ENCODE data around the gene ZNF598. TPM values are rescaled to one million over a fixed set of nuclear protein-coding genes. Genes with fewer than 3 reads are reported as not detected.

Gene ZNF598
- total and polyA plus RNA-seq, 2 experiments from 2014 or later, result 8.5 to 48.6 TPM

DNA sequence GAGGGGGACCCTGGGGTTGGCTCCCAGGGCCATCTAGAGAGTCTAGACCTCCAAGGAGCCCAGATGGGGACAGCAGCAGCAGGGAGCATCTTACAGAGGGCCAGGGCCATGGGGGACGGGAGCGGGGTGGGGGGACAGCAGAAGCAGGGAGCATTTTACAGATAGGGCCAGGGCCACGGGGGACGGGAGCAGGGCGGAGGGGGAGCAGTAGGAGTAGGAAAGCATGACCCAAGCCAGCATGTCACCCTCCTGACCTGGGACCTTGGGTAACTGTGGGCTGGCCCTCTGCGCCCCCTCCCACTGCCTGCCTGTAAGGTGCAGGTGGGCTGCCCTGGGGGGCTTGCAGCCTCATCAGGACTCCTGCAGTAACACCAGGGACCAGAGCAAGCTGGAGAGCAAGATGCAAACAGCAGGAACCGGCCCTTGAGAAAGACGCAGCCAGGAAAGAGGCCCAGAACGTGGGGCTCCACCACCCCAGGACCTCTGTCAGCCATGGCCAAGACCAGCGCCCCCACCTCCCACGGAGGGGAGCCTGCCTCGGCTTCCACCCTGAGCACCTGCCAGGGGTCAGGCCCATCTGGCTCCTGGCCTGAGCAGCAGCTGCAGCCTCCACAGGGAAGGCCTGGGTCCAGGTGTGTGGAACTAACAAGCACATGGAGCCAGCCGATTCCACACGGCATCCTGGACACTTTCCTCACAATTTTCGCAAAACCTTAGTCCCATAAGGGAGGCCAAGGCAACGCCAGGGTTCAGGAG lies 2.4 kb downstream of the ZNF598 start:
- peak overlapping the region; percentile 91; the same call in 1 of the 2 replicates for H3K4me3 ChIP-seq
- DNase-seq (ENCODE audit: low spot score) (no peak), ATAC-seq (no peak)
- TF ChIP-seq EZH2 (IDR thresholded peaks at IDR 0.05; ENCODE audit: low read depth, unreplicated experiment) (no peak), ZNF331 (CRISPR knock-in tag; IDR thresholded peaks at IDR 0.05; ENCODE audit: low read depth) (no peak), ZNF114 (CRISPR knock-in tag; IDR thresholded peaks at IDR 0.05) (no peak), ZNF462 (CRISPR knock-in tag; IDR thresholded peaks at IDR 0.05) (no peak), CTCF (conservative IDR thresholded peaks at IDR 0.05; ENCODE audit: low read depth in 2 of 2) (no peak), STAT1 (IDR thresholded peaks at IDR 0.05; ENCODE audit: unreplicated experiment) (no peak), CREB1 (CRISPR knock-in tag; IDR thresholded peaks at IDR 0.05; ENCODE audit: low read depth) (no peak), NANOG (IDR thresholded peaks at IDR 0.05; ENCODE audit: borderline replicate concordance) (no peak), EZH2phosphoT487 (IDR thresholded peaks at IDR 0.05; ENCODE audit: unreplicated experiment) (no peak), JUNB (IDR thresholded peaks at IDR 0.05; ENCODE audit: unreplicated experiment) (no peak), POLR2AphosphoS5 (IDR thresholded peaks at IDR 0.05; ENCODE audit: low read depth) (no peak), ETS1 (IDR thresholded peaks at IDR 0.05) (no peak)
- TF ChIP-seq, protein P1, sequence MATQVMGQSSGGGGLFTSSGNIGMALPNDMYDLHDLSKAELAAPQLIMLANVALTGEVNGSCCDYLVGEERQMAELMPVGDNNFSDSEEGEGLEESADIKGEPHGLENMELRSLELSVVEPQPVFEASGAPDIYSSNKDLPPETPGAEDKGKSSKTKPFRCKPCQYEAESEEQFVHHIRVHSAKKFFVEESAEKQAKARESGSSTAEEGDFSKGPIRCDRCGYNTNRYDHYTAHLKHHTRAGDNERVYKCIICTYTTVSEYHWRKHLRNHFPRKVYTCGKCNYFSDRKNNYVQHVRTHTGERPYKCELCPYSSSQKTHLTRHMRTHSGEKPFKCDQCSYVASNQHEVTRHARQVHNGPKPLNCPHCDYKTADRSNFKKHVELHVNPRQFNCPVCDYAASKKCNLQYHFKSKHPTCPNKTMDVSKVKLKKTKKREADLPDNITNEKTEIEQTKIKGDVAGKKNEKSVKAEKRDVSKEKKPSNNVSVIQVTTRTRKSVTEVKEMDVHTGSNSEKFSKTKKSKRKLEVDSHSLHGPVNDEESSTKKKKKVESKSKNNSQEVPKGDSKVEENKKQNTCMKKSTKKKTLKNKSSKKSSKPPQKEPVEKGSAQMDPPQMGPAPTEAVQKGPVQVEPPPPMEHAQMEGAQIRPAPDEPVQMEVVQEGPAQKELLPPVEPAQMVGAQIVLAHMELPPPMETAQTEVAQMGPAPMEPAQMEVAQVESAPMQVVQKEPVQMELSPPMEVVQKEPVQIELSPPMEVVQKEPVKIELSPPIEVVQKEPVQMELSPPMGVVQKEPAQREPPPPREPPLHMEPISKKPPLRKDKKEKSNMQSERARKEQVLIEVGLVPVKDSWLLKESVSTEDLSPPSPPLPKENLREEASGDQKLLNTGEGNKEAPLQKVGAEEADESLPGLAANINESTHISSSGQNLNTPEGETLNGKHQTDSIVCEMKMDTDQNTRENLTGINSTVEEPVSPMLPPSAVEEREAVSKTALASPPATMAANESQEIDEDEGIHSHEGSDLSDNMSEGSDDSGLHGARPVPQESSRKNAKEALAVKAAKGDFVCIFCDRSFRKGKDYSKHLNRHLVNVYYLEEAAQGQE (IDR thresholded peaks at IDR 0.05; ENCODE audit: unreplicated experiment), result no peak
- peaks cover 28% of the 10 kb centered on the region; the same call in 1 of the 2 replicates for H3F3A ChIP-seq (replicated peaks; ENCODE audit: low read depth)
- Mint-ChIP-seq H3K4me1 (peaks cover 37% of the 10 kb centered on the region), H3K9me3 (no peaks in the 10 kb centered on the region), H3K36me3 (ENCODE audit: low read depth) (peaks cover 15% of the 10 kb centered on the region), H3K27ac (no peak overlapping the region), H3K27me3 (ENCODE audit: insufficient read depth, low read depth, poor library complexity) (peaks cover 15% of the 10 kb centered on the region), H3K4me3 (peak overlapping the region; percentile 74)
- H2AFZ ChIP-seq, result no peak overlapping the region
- peak overlapping the region; percentile 65 for H3K4me2 ChIP-seq
- no peaks in the 10 kb centered on the region for H3K9me2 ChIP-seq (ENCODE audit: insufficient read depth)
- H3K4me1 ChIP-seq (ENCODE audit: insufficient read depth), result peaks cover 22% of the 10 kb centered on the region
- peaks cover 42% of the 10 kb centered on the region for H3K79me2 ChIP-seq (replicated peaks; ENCODE audit: insufficient read depth)
- H3K27ac ChIP-seq (ENCODE audit: low read depth), result no peak overlapping the region
- no peaks in the 10 kb centered on the region for H3K27me3 ChIP-seq (ENCODE audit: insufficient read depth)
- no peaks in the 10 kb centered on the region for H3K36me3 ChIP-seq (ENCODE audit: insufficient read depth)
- peaks cover 36% of the 10 kb centered on the region for H4K20me1 ChIP-seq (replicated peaks; ENCODE audit: insufficient read depth)

Measured in GM23338 (cell line).